Epithelial cell of esophagus (primary cell): ENCODE data around the gene HERPUD1.
"Not testable (repeated sequence)": the region's sequence is repeated elsewhere in the genome, so short reads cannot be mapped to it uniquely, and the experiment has no call there.

ENCODE experiments used
- DNase-seq: peaks from one replicate; pipeline ENCODE4 v3.0.0; 2010; ENCODE audit warnings: low read depth
- H3K4me3 ChIP-seq: 2 replicates; pipeline ENCODE4 v1.5.1; 2011; ENCODE audit warnings: mild to moderate bottlenecking, low read length, control low read depth
- TF ChIP-seq, protein P1 (sequence below): IDR thresholded peaks from 2 replicates; pipeline ENCODE4 v1.5.1; 2011; ENCODE audit warnings: low read depth, mild to moderate bottlenecking, low read length, control low read depth, inconsistent platforms; ENCODE audit not compliant: insufficient read depth; ENCODE audit errors: missing control alignments

HERPUD1 gene

DNA sequence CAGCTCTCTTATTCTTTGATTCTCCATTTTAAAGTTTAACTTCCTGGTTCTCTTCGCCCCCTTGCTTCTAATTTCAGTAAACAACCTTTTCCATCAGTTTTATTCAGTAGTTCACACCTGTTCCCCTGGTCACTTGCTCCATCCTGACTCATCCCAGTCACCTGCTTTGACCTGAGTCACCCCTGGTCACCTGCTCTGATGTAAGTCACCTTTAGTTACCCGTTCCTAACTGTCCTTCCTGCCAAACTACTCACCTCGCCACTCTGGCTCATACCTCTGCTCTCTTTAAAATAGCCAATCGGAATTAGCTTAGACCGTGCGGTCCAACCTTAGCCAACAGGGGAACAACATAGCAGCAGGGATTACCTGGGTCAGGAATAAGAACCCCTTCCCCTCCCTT lies 52.7 kb downstream of the HERPUD1 start:
- TF ChIP-seq, protein P1, sequence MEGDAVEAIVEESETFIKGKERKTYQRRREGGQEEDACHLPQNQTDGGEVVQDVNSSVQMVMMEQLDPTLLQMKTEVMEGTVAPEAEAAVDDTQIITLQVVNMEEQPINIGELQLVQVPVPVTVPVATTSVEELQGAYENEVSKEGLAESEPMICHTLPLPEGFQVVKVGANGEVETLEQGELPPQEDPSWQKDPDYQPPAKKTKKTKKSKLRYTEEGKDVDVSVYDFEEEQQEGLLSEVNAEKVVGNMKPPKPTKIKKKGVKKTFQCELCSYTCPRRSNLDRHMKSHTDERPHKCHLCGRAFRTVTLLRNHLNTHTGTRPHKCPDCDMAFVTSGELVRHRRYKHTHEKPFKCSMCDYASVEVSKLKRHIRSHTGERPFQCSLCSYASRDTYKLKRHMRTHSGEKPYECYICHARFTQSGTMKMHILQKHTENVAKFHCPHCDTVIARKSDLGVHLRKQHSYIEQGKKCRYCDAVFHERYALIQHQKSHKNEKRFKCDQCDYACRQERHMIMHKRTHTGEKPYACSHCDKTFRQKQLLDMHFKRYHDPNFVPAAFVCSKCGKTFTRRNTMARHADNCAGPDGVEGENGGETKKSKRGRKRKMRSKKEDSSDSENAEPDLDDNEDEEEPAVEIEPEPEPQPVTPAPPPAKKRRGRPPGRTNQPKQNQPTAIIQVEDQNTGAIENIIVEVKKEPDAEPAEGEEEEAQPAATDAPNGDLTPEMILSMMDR, result no peak
- DNase-seq, result peak; percentile 18
- H3K4me3 ChIP-seq, result no peak overlapping the region

DNA sequence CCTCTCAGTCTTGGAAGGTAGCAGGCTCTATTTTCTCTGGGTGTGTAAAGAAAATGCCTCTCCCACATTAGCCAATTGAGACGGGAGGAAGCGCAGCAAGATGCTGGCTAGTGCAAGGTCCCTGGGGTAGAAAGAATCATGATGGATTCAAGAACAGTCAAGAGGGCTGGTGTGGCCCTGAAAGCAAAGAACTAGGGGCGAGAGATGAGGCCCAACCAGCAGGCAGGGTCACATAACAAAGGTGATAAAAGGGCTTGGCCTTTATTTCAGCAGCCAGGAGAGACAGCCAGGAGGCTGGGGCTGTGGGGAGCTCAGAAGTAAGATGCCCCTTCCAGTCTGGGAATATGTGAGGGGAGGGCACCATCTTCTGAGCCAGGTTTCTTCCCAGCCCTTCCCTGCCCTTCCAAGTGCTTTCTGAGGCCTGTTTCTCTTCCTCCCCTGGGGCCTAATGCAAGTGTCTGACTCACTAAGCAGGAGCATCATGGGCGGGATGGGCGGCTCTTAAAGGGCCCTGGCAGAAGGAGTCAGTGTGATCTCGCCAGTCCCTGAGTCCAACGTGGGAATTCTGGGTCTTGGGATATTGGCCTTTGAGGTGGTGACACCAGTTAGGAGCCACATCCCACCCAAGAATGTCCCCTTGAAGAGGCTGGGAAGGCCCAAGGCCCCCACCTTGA lies 53.5 kb downstream of the HERPUD1 start:
- TF ChIP-seq, protein P1, result no peak
- H3K4me3 ChIP-seq, result no peak overlapping the region
- peak; percentile 91 for DNase-seq

DNA sequence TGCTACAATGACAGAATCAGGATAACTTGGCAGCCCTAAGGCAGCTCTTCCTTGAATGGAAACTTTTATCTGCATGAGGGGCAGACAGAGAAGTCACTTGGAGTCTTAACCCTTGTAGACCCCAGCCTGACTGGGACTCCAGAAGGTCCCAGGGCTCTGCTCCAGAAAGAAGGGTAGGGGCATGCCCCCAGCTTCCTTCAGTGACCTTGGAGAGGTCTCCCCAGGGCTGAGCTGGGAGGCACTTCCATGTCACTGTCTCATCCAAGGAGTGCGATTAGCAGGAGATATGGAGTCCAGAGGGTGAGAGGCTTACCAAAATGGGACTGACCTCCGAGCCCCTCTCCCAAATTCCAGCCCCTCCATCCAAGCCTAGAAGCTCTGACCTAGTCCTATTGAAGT lies 54.0 kb downstream of the HERPUD1 start:
- H3K4me3 ChIP-seq, result no peak overlapping the region
- DNase-seq, result no peak
- TF ChIP-seq, protein P1, result no peak

DNA sequence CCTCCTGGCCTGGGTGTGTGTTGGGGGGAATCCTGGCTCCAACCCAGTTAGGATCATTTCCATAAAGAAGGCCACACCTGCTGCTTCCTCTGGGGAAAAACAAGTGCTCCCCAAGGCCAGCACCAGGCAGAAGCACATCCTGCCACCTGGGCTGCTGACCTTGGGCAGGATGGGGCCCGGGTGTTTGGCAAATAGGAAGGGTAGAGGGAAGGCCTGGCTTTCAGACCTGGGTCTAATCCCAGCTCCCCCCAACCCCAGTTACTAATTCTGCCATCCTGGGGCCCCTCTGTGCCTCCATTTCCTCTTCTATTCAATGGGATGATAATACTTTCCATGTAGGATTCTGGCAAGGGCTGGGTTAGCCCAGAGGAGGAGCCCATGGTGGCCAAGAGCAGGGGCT lies 54.4 kb downstream of the HERPUD1 start:
- TF ChIP-seq, protein P1, result no peak
- no peak for DNase-seq
- H3K4me3 ChIP-seq, result no peak overlapping the region

DNA sequence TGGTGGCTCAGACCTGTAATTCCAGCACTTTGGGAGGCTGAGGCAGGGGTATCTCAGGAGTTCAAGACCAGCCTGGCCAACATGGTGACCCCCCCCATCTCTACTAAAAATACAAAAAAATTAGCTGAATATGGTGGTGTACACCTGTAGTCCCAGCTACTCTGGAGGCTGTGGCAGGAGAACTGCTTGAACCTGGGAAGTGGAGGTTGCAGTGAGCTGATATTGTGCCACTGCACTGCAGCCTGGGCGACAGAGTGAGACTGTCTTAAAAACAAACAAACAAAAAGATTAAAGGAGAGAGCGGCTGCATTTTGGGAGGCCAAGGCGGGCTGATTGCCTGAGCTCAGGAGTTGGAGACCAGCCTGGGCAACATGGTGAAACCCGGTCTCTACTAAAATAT lies 55.0 kb downstream of the HERPUD1 start:
- not testable (repeated sequence) for DNase-seq, H3K4me3 ChIP-seq

DNA sequence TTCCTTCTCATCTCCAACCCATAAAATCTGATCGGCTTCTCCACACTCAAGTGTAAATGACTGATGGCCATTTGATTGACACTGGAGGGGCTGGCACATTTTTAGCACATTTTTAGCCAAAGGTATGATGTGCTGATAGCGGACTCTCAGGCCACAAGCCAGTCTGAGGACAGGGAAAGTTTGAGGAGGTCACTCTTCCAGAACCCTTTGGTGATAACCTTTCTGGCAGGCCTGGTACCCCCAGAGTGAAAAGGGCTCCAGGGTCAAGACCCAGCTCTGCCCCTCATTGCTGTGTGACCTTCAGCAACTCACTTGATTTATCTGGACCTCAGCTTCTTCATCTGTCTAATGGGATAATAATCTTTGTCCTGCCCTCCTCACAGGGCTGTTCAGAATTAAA lies 55.8 kb downstream of the HERPUD1 start:
- DNase-seq, result no peak
- no peak overlapping the region for H3K4me3 ChIP-seq
- TF ChIP-seq, protein P1, result no peak

DNA sequence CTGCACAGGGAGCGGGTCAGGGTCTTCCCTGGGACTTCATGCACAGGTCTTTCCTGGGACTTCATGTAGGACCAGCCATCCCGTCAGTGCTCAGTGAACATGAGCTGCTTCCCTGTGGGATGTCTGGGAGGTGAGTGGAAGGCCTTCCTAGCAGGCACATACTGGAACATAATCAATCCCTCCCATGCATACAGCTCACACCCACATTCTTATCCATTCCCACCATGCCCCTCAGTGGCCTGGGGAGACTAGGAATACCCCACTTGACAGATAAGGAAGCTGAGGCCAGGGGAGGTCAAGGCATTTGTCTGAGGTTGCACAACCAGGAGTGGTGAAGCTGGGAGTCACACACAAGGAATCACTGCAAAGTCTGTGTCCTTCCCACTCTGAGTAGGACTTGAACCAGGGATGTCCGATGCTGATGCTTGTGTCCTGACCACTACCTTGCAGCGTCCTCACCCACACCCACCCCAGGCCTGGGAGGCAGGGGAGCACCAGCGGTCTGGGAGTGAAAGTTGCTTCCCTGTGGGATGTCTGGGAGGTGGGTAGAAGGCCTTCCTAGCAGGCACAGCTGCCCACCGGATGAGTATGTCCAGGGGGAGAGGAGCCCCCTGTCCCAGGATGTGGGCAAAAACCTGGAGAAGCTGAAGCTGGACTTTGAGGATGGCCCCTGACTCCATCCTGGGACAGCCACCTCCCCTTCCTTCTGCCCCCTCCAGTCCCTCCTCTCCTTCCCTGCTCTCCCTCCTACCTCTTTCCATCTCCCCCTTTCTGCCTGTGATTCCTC lies 56.4 kb downstream of the HERPUD1 start:
- no peak overlapping the region for H3K4me3 ChIP-seq
- TF ChIP-seq, protein P1, result no peak
- DNase-seq, result no peak
